Uterus (tissue), 4 donors: Measurements from ENCODE around the gene ZNF286A. TPM values are rescaled to one million over a fixed set of nuclear protein-coding genes. Genes with fewer than 3 reads are reported as not detected.
"Not testable (repeated sequence)": the region's sequence is repeated elsewhere in the genome, so short reads cannot be mapped to it uniquely, and the experiment has no call there.

Experiments
- DNase-seq, 2 donors: peaks; one replicate each; pipeline ENCODE4 v3.0.0-alpha.2; 2019 to 2020
- H3K27ac ChIP-seq, 2 donors: fragments of 200-600 bp; sonication (generic); 1 replicate in 1 of 2; 2 replicates in 1 of 2; pipeline ENCODE4 v1.5.1; 2016 to 2018
- H3K27me3 ChIP-seq, 2 donors: fragments of 200-600 bp; sonication (generic); one replicate each; pipeline ENCODE4 v1.5.1; 2018 to 2019; ENCODE audit warnings: control low read depth in 1 of 2
- H3K36me3 ChIP-seq, 2 donors: fragments of 200-600 bp; sonication (generic); one replicate each; pipeline ENCODE4 v1.5.1; 2019; ENCODE audit warnings: control low read depth in 1 of 2
- H3K4me1 ChIP-seq, 2 donors: fragments of 200-600 bp; sonication (generic); one replicate each; pipeline ENCODE4 v1.5.1; 2018 to 2019; ENCODE audit warnings: control low read depth in 1 of 2
- H3K4me3 ChIP-seq, 2 donors: fragments of 200-600 bp; sonication (generic); 1 replicate in 1 of 2; 2 replicates in 1 of 2; pipeline ENCODE4 v1.5.1; 2018 to 2019; ENCODE audit warnings: mild to moderate bottlenecking in 1 of 2
- H3K9me3 ChIP-seq, 2 donors: fragments of 200-600 bp; sonication (generic); one replicate each; pipeline ENCODE4 v1.5.1; 2019; ENCODE audit warnings: control low read depth in 1 of 2
- POLR2A ChIP-seq, 2 donors: fragments of 450-650 bp; IDR thresholded peaks; one replicate each; pipeline ENCODE4 v1.6.1; 2016; ENCODE audit warnings: antibody characterized with exemption in 2 of 2, mild to moderate bottlenecking in 1 of 2, moderate library complexity in 1 of 2
- intact Hi-C: fragments of 100-400 bp; cut with DNase I; formaldehyde crosslinking; loops from one replicate; pipeline ENCODE4 v1.15.1; 2023; ENCODE audit warnings: low total_unique reads
- total RNA-seq, 4 donors: library from RNA; depleted of rRNA in 3 of 4; stranded (reverse); fragments of >200 nt in 3 of 4; gene quantifications; one replicate each; pipeline versions ENCODE4 v1.1.0 to v1.2.4, GENCODE V29; 2014 to 2023
- TF ChIP-seq, protein P1 (sequence below), 4 experiments: fragments of 200-600 bp in 2 of 4; fragments of 450-650 bp in 2 of 4; sonication (generic) in 2 of 4; IDR thresholded peaks; one replicate each; pipeline ENCODE4 v1.5.1; 2016 to 2019; ENCODE audit warnings: antibody characterized with exemption in 4 of 4, mild to moderate bottlenecking in 2 of 4, moderate library complexity in 1 of 4
- donor health status: DM: yes; HTN: yes; CAD: no.

The ZNF286A gene
- total RNA-seq, 4 donors from 2014 or later = 5.6 to 79.0 (median 17.4) TPM

GRCh38 chr17:15652960-15653359 is 46.6 kb upstream of the ZNF286A start:
- intact Hi-C loops = no loop called here
- H3K36me3 ChIP-seq = no peaks in the 10 kb centered on the region
- no peak for TF ChIP-seq POLR2A (IDR thresholded peaks at IDR 0.05)
- TF ChIP-seq, protein P1, sequence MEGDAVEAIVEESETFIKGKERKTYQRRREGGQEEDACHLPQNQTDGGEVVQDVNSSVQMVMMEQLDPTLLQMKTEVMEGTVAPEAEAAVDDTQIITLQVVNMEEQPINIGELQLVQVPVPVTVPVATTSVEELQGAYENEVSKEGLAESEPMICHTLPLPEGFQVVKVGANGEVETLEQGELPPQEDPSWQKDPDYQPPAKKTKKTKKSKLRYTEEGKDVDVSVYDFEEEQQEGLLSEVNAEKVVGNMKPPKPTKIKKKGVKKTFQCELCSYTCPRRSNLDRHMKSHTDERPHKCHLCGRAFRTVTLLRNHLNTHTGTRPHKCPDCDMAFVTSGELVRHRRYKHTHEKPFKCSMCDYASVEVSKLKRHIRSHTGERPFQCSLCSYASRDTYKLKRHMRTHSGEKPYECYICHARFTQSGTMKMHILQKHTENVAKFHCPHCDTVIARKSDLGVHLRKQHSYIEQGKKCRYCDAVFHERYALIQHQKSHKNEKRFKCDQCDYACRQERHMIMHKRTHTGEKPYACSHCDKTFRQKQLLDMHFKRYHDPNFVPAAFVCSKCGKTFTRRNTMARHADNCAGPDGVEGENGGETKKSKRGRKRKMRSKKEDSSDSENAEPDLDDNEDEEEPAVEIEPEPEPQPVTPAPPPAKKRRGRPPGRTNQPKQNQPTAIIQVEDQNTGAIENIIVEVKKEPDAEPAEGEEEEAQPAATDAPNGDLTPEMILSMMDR (IDR thresholded peaks at IDR 0.05) = no peak
- no peak overlapping the region for H3K4me3 ChIP-seq
- H3K9me3 ChIP-seq = no peaks in the 10 kb centered on the region
- H3K4me1 ChIP-seq = peaks cover 0 to 3% of the 10 kb centered on the region in 2 donors
- H3K27me3 ChIP-seq = no peaks in the 10 kb centered on the region
- no peak for DNase-seq
- H3K27ac ChIP-seq = no peak overlapping the region

GRCh38 chr17:15654401-15654800 is 45.2 kb upstream of the ZNF286A start:
- H3K27ac ChIP-seq, H3K27me3 ChIP-seq, intact Hi-C loops, H3K36me3 ChIP-seq, DNase-seq, H3K9me3 ChIP-seq, H3K4me1 ChIP-seq, H3K4me3 ChIP-seq: not testable (repeated sequence)

DNA sequence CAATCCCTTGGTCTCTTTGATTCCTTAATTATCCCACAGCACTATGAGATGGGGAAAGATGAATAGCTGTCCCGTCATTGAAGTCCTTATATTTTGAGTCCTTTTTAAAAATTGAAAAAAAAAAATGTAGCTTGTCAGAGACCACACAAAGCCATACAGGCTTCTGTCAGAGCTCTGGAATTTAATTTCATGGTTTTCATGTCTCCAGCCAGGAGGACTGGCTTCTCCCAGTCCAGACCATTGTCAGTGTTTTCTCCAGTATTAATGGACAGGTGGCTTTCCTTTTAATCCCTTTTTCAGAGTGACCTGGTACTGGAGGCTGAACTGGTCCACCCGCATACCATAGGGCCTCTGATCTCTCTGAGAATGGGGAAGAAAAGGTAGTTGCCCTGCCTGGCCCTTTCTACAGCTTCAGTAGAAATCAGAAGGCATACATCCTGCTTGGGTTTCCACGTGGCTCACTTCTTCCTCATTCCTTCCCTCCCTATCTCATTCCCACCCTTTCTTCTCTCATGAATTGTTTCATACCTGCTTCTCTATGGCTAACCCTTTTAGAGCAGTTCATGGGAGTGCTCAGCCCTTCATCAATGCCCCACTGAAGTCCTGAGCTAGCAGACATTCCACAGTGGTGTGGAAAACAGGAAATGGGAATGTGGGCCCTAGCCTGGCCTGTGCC is 44.5 kb upstream of the ZNF286A start:
- Histone ChIP-seq H3K27ac (no peak overlapping the region), H3K27me3 (no peaks in the 10 kb centered on the region), H3K4me1 (peaks cover 0 to 3% of the 10 kb centered on the region in 2 donors), H3K36me3 (no peaks in the 10 kb centered on the region), H3K4me3 (no peak overlapping the region), H3K9me3 (no peaks in the 10 kb centered on the region)
- no peak for TF ChIP-seq POLR2A (IDR thresholded peaks at IDR 0.05)
- TF ChIP-seq, protein P1 (IDR thresholded peaks at IDR 0.05) = no peak
- no peak for DNase-seq
- intact Hi-C loops = no loop called here

DNA sequence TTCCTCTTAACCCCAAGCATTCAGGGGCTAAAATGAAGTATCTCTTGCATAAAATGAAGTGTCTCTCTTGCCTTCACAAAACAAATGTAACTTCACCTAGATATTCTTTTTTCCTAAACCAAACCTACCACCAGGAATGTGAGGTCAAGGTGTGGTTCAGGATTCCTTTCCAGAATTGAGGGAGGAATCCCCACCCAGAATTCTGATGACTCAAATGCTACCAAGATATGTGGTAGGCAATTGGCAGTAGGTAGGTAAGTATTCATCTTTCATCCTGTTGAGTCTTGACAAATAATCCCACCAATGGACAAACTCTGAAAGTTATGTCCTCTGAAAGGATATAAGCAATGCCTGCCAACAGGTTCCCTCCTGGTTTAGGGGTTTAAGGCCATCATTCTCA is 41.7 kb upstream of the ZNF286A start:
- Histone ChIP-seq H3K27ac (no peak overlapping the region), H3K36me3 (no peaks in the 10 kb centered on the region), H3K4me3 (no peak overlapping the region), H3K27me3 (no peaks in the 10 kb centered on the region), H3K4me1 (no peaks in the 10 kb centered on the region), H3K9me3 (no peaks in the 10 kb centered on the region)
- TF ChIP-seq POLR2A (IDR thresholded peaks at IDR 0.05) = no peak
- TF ChIP-seq, protein P1 (IDR thresholded peaks at IDR 0.05) = no peak
- intact Hi-C loops = no loop called here
- no peak for DNase-seq

DNA sequence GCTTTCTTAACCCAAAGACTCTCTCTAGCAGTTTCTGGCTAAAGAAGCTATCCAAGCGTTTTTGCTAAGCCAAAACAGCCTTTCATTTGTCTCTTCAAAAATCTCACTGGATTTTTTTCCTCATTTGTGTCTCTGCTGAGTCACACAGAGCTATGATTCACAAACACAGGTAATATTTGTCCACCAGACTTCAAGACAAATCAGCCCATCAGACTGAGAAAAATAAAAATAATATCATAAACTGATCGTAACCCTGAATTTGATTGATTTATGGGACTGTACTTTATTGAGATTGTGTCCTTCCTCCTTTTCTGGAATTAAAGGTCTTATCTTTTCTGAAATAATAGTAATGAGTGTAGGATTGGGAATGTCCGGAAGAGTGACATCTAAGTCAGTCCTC is 41.3 kb upstream of the ZNF286A start:
- no peak for DNase-seq
- TF ChIP-seq, protein P1 (IDR thresholded peaks at IDR 0.05) = no peak
- no peak for TF ChIP-seq POLR2A (IDR thresholded peaks at IDR 0.05)
- intact Hi-C loops = no loop called here
- no peaks in the 10 kb centered on the region for H3K27me3 ChIP-seq
- H3K9me3 ChIP-seq = no peaks in the 10 kb centered on the region
- H3K4me3 ChIP-seq = no peak overlapping the region
- no peaks in the 10 kb centered on the region for H3K4me1 ChIP-seq
- no peak overlapping the region for H3K27ac ChIP-seq
- H3K36me3 ChIP-seq = no peaks in the 10 kb centered on the region

GRCh38 chr17:15659236-15659635 is 40.3 kb upstream of the ZNF286A start:
- intact Hi-C loops = no loop called here
- no peak for DNase-seq
- Histone ChIP-seq H3K36me3 (no peaks in the 10 kb centered on the region), H3K27ac (no peak overlapping the region), H3K4me3 (no peak overlapping the region), H3K4me1 (no peaks in the 10 kb centered on the region), H3K9me3 (no peaks in the 10 kb centered on the region), H3K27me3 (no peaks in the 10 kb centered on the region)
- TF ChIP-seq POLR2A (IDR thresholded peaks at IDR 0.05) = no peak
- TF ChIP-seq, protein P1 (IDR thresholded peaks at IDR 0.05) = no peak
